ENCODE results near the gene SLC7A5. TPM values are rescaled to one million over a fixed set of nuclear protein-coding genes. Genes with fewer than 3 reads are reported as not detected.
A peak's percentile ranks its signal among the peaks of the same experiment; 100 is the strongest.

Gene SLC7A5
- total RNA-seq, 1 donor from 2014 or later, result 22.8 TPM

DNA sequence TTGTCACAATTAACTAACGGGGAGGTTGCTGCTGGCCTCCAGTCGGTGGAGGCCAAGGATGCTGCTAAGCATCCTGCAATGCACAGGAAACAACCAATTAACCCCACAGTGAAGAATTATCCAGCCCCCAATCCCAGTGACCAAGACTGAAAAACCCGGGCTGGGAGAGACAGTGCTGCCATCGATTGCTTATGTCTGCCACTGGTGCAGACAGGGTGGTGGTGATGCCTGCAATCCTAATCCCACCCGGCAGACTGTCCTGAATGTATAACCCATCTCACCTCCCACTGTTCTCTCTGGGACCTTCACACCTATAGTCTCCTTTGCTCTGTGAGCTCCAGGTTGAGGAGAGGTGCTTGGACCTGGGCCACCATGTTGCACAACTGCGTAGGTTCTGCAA, 61.2 kb downstream of the SLC7A5 start:
- H3K27me3 ChIP-seq, result peaks cover 3% of the 10 kb centered on the region

DNA sequence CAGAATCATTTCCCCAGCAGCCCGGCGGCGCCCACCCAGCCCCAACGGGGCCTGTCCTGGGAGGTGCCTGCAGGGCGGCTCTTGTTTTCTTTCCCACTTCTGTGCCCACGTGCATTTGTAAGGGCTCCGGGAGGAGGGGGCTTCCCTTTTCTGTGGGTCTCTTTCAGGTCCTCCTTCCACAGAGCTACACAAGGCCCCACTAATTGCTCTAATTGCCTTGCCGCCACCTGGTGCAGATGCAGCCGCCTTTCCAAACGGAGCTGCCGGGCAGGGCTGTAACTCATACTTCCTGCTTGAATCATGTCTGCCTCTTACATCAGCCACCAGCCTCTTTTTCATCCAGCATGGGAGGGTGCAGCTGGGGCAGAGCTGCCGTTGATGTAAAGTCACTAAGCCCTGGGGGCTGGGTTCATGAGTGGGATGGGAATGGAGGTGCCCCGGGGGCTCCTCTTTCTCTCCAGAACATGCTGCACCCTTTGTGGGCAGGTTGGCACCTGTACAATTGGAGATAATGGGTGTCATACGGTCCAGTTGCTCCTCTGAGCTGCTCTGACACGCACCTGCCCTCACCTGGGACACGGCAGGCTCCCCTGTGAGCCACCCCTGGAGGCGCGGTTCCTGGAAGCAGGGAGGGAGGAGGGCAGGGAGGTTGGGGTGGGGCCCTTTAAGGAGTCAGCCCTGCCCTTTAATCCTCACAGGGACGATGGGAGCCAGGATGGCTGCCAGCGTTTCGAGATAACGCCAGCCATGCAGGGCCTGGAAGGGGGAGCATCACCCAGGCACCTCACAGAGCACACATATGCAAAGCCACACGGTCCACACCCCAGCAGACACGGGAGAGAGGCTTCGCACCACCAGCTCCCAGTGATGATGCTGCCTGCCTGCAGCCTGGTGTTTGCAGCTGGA, 62.4 kb downstream of the SLC7A5 start:
- intact Hi-C loops (cut with DNase I), result no loop called here
- Histone ChIP-seq H3K27ac (no peak overlapping the region), H3K9me3 (no peaks in the 10 kb centered on the region), H3K4me1 (peaks cover 17% of the 10 kb centered on the region), H3K4me3 (peak overlapping the region; percentile 2 to 31), H3K36me3 (no peaks in the 10 kb centered on the region), H3K27me3 (peaks cover 3% of the 10 kb centered on the region)
- TF ChIP-seq POLR2AphosphoS5 (IDR thresholded peaks at IDR 0.05; ENCODE audit: insufficient read depth in 1 of 2, low read depth in 1 of 2), result peak; percentile 43 to 58
- no peak for TF ChIP-seq POLR2A (IDR thresholded peaks at IDR 0.05)
- peak in 1 of 2 donors; percentile 93 for DNase-seq (ENCODE audit: extremely low spot score in 2 of 2)

More for the DNA sequence above, 61.2 kb downstream of the SLC7A5 start:
- H3K9me3 ChIP-seq, result no peaks in the 10 kb centered on the region
- no peak overlapping the region for H3K27ac ChIP-seq
- H3K36me3 ChIP-seq, result no peaks in the 10 kb centered on the region
- TF ChIP-seq, protein P1, sequence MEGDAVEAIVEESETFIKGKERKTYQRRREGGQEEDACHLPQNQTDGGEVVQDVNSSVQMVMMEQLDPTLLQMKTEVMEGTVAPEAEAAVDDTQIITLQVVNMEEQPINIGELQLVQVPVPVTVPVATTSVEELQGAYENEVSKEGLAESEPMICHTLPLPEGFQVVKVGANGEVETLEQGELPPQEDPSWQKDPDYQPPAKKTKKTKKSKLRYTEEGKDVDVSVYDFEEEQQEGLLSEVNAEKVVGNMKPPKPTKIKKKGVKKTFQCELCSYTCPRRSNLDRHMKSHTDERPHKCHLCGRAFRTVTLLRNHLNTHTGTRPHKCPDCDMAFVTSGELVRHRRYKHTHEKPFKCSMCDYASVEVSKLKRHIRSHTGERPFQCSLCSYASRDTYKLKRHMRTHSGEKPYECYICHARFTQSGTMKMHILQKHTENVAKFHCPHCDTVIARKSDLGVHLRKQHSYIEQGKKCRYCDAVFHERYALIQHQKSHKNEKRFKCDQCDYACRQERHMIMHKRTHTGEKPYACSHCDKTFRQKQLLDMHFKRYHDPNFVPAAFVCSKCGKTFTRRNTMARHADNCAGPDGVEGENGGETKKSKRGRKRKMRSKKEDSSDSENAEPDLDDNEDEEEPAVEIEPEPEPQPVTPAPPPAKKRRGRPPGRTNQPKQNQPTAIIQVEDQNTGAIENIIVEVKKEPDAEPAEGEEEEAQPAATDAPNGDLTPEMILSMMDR (IDR thresholded peaks at IDR 0.05), result no peak
- TF ChIP-seq POLR2AphosphoS5 (IDR thresholded peaks at IDR 0.05; ENCODE audit: insufficient read depth in 1 of 2, low read depth in 1 of 2) (no peak), POLR2A (IDR thresholded peaks at IDR 0.05) (no peak)
- DNase-seq (ENCODE audit: extremely low spot score in 2 of 2), result no peak
- no peak overlapping the region for H3K4me3 ChIP-seq
- intact Hi-C loops (cut with DNase I), result no loop called here
- peaks cover 17% of the 10 kb centered on the region for H3K4me1 ChIP-seq

DNA sequence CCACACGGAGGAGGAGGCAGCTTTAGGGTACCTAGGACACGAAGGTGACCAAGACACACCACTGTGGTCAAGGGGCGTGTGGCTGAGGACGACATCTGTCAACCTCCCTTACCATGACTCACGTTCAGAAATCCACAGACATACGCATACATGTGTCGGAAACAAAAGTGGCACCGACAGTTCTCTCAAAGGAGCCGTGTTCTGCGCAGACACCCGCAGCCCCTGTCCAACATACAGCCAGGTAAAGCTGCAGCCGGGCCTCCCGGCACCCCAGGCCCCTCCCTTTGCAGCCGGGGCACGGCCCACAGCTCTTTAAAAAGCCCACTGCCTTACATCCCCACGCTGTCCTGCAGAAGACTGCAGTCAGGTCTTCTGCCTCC, 63.1 kb downstream of the SLC7A5 start:
- TF ChIP-seq POLR2AphosphoS5 (IDR thresholded peaks at IDR 0.05; ENCODE audit: insufficient read depth in 1 of 2, low read depth in 1 of 2) (no peak), POLR2A (IDR thresholded peaks at IDR 0.05) (no peak)
- TF ChIP-seq, protein P1 (IDR thresholded peaks at IDR 0.05), result no peak
- Histone ChIP-seq H3K27me3 (peaks cover 3% of the 10 kb centered on the region), H3K27ac (no peak overlapping the region), H3K9me3 (no peaks in the 10 kb centered on the region), H3K36me3 (no peaks in the 10 kb centered on the region), H3K4me1 (peaks cover 17% of the 10 kb centered on the region), H3K4me3 (peak overlapping the region; percentile 2 to 31)
- intact Hi-C loops (cut with DNase I), result no loop called here
- no peak for DNase-seq (ENCODE audit: extremely low spot score in 2 of 2)

DNA sequence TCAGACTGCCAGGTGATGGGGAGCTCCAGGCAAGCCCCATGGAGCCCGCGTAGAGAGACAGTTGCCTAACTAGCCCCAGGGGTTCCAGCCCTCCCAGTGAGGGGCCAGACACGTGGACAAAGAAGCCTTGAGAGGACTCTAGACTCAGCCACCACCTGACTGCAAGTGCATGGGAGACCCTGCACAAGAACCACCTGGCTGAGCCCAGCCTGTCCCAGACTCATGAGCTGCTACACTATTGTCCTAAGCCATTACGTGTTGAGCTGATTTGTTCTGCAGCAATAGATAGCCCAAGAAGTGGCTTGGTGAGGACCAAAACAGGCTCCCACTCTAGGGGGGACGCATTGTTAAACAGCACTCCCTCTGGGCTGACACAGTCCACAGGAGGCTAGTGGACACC, 65.9 kb downstream of the SLC7A5 start:
- H3K27ac ChIP-seq, result no peak overlapping the region
- intact Hi-C loops (cut with DNase I), result no loop called here
- TF ChIP-seq, protein P1 (IDR thresholded peaks at IDR 0.05), result no peak
- TF ChIP-seq POLR2A (IDR thresholded peaks at IDR 0.05) (no peak), POLR2AphosphoS5 (IDR thresholded peaks at IDR 0.05; ENCODE audit: insufficient read depth in 1 of 2, low read depth in 1 of 2) (no peak)
- H3K9me3 ChIP-seq, result no peaks in the 10 kb centered on the region
- H3K4me3 ChIP-seq, result no peak overlapping the region
- peaks cover 3% of the 10 kb centered on the region for H3K27me3 ChIP-seq
- peaks cover 17% of the 10 kb centered on the region for H3K4me1 ChIP-seq
- DNase-seq (ENCODE audit: extremely low spot score in 2 of 2), result no peak
- H3K36me3 ChIP-seq, result no peaks in the 10 kb centered on the region

DNA sequence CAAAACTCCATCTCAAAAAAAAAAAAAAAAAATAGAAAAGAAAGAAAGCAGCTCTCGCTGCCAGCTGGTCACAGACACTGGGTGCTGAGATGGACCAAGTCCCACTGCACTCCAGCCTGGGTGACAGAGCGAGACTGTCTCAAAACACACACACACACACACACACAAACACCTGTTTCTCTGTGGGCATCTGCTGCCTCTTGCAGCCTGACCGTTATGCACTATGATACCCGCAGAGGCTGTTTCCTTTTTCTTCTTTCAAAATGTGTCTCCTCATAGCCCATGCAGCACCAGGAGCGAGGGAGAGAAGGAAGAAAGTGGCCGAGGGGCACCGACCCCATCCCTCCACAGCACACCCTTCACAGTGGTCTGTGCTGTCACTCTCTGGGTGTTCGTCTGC, 66.6 kb downstream of the SLC7A5 start:
- Histone ChIP-seq H3K4me3 (no peak overlapping the region), H3K27me3 (peaks cover 3% of the 10 kb centered on the region), H3K27ac (no peak overlapping the region), H3K36me3 (no peaks in the 10 kb centered on the region), H3K4me1 (peaks cover 17% of the 10 kb centered on the region), H3K9me3 (no peaks in the 10 kb centered on the region)
- TF ChIP-seq POLR2AphosphoS5 (IDR thresholded peaks at IDR 0.05; ENCODE audit: insufficient read depth in 1 of 2, low read depth in 1 of 2), result no peak
- TF ChIP-seq, protein P1 (IDR thresholded peaks at IDR 0.05), result no peak
- no peak for TF ChIP-seq POLR2A (IDR thresholded peaks at IDR 0.05)
- DNase-seq (ENCODE audit: extremely low spot score in 2 of 2), result no peak
- intact Hi-C loops (cut with DNase I), result no loop called here
